HG02852 (cell line): ENCODE measurements around the gene TMEM33.
A peak's percentile ranks its signal among the peaks of the same experiment; 100 is the strongest.

ENCODE experiments used
- ATAC-seq: cut with Tn5 transposase; IDR thresholded peaks from one replicate; pipeline ENCODE4 v1.9.1; 2021; ENCODE audit warnings: mild to moderate bottlenecking, moderate library complexity; ENCODE audit not compliant: unreplicated experiment

The TMEM33 gene

GRCh38 chr4:41939016-41939626 lies 3.9 kb downstream of the TMEM33 start:
- no peak for ATAC-seq

DNA sequence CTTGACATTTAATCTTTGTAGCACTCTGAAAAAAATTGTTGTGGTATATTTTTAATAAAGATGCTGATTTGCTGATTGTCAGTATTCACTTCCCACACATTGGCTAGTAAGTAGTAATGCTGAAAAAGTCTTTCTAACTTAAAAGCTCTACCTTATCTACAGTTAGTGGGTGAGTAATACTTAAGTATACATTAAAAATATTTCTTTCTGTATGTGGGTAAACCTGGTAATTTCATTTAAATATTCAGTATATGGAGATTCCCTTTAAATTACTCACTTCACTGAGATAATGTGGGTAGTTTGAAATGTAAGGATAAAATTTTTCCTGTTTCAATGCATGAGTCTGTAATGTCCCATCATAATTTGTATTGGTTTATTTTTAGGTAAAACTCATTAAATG lies 5.6 kb downstream of the TMEM33 start:
- no peak for ATAC-seq

DNA sequence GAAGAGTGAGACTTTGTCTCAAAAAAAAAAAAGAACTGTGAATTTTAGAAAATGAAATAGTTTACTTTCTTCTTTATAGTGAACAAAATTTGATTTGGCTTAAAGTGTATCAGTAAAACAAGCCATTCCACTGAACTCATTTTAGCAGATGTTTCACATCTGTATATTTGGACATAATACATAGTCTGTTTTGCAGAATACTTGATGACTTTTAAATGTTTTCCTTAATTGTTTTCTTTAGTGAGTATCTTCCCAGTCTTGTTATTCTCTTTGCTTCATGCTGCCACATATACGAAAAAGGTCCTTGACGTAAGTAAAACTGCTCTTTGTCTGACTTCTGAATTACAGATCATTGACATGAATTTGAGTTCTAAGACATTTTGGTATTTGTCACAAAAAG lies 8.3 kb downstream of the TMEM33 start:
- ATAC-seq = no peak

DNA sequence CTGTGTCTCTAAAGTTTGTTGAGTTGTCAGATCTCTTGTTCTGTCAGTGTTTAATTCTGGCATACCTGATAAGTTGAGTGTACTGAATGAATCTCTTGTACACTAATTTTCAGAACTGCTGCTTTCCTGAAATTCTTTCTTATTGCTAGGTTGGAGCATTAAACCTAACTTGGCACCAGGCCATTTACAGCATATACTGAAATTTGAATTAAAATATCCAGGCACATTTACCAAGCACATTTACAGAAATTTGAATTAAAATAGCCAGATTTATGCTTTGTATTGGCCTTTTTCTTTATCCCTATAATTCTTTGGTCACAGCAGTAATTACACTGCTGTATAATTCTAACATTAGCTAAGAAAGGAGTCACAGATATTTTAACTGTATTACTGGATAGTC lies 8.9 kb downstream of the TMEM33 start:
- no peak for ATAC-seq

GRCh38 chr4:41949531-41949930 lies 14.3 kb downstream of the TMEM33 start:
- no peak for ATAC-seq

DNA sequence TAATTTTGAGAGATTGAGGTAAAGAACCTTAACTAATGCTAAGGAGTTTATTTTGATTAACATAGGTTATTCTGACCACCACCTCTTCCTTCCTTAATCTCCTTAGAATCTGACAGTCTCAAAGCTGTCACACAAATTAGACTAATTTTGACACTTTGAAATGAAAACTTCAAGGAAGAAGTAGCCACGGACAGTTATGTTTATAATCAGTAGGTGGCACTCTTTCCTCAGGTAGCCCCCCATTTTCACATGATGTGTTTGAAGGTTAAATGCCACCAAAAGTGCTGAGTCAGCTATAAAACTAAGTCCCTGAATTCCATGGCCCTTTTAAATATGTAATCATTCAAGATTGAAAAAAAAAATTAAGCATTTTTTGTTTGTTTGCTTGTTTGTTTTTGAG lies 22.4 kb downstream of the TMEM33 start:
- no peak for ATAC-seq

GRCh38 chr4:41963105-41963504 lies 27.9 kb downstream of the TMEM33 start:
- ATAC-seq = no peak

GRCh38 chr4:41964401-41964800 lies 29.2 kb downstream of the TMEM33 start:
- ATAC-seq = no peak

DNA sequence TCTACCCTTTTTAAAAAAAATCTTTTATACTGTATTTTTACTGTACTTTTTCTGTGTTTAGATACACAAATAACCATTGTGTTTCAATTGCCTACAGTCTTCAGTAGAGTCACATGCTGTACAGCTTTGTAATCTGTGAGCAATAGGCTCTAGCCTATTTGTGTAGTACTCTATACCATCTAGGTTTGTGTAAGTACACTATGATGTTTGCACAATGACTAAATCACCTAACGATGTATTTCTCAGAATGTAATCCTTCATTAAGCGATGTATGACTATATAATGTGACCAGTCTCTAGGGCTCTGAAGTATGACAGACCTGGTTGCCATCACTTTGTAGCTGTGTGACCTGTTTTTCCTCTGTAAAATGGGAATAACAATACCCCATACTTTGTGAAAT lies 32.2 kb downstream of the TMEM33 start:
- no peak for ATAC-seq

GRCh38 chr4:41969671-41970070 lies 34.4 kb downstream of the TMEM33 start:
- no peak for ATAC-seq

- no peak for ATAC-seq
Observed at GRCh38 chr4:41975341-41975740, 40.1 kb downstream of the TMEM33 start.

- no peak for ATAC-seq
Observed at GRCh38 chr4:41976775-41977516, 41.7 kb downstream of the TMEM33 start.

GRCh38 chr4:41977709-41978108 lies 42.5 kb downstream of the TMEM33 start:
- no peak for ATAC-seq

GRCh38 chr4:41981456-41981855 lies 46.2 kb downstream of the TMEM33 start, which contains the start of gene DCAF4L1:
DCAF4L1 (plus strand) TSS chr4:41981756; CDS start chr4:41981793, 37 bp downstream.
- no peak for ATAC-seq

DNA sequence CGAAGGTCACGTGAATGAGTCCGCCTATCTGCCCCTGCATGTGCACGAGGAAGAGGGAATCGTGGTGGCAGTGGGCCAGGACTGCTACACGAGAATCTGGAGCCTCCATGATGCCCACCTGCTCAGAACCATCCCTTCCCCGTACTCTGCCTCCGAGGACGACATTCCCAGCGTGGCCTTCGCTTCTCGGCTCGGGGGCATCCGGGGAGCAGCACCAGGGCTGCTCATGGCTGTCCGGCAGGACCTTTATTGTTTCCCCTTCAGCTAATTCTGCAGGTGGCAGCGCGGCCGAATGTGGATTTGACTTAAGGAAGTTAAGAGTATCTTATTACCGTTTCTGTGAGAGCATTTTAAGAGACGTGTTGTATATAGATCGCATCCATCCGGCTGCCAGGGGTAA lies 47.5 kb downstream of the TMEM33 start:
- ATAC-seq = no peak

DNA sequence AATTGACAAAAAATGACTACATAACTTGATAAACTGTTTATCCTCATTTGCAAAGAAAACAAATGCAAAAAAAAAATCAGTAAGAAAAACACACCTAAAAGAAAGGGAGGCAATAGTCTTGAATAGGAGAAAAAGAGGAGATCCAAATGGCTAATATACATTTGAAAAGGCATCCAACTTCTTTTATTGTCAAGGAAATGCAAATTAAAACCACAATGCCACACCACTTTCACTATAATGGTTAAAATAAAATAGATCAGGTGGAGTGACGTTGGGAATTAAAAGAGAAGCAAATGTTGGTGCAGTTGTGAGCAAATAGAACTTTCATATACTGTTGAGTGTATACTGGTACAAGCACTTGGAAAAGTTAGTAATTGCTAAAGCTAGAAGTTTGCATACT lies 49.9 kb downstream of the TMEM33 start:
- no peak for ATAC-seq

DNA sequence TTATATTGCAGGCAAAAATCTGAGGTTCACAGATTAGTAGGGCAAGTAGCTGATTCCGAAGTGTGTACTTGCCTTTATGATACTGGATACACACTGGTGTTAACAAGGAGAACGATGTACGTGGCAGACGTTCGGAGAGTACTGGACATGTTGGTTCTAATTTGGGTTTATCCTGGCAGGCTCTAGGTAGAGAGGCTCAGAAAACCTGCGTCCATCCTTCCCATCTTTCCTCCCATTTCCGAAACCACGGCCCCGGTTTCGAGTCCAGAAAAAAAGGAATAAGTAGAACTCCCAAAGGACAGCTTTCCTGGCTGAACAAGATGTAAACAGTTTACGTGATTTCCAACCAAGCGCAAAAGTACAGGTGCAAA lies 54.8 kb downstream of the TMEM33 start:
- ATAC-seq = peak; percentile 16

DNA sequence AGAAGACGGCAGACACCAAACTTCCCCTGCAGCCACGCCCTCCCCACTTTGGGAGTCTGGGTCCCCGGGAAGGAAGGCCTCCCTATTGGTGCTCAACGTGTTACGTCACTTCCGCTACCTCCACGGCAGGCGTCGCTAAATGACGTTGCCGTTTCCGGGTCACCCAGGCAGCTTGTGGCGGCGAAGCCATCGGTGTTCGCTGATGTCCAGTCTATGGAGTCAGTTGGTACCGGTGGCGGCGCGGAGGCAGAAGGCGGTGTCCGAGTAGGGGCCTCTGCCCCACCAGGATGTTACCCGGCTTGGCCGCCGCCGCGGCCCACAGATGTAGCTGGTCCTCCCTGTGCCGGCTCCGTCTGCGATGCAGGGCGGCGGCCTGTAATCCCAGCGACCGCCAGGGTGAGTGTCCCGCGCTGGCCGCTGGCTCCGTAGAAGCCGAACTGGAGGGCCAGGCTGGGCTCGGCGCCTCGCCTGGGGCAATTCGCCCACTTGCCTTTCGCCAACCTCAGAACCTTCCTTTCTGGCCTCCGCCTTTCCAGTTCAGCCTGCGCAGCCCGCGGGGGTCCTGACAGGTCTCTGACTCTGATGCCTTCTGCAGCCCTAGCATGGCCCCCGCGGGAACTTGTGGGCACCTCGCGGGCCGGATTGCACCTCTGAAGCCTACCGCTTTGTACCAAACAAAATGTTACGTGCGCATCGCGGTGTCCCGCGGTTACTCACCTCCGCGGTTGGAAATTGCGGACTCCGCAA lies 55.3 kb downstream of the TMEM33 start, which contains the start of gene SLC30A9:
Gene SLC30A9 (plus strand): TSS at position 166 of the 747 bp plus-strand sequence. CDS start 122 bp downstream, at position 288.
- peak; percentile 99 for ATAC-seq

DNA sequence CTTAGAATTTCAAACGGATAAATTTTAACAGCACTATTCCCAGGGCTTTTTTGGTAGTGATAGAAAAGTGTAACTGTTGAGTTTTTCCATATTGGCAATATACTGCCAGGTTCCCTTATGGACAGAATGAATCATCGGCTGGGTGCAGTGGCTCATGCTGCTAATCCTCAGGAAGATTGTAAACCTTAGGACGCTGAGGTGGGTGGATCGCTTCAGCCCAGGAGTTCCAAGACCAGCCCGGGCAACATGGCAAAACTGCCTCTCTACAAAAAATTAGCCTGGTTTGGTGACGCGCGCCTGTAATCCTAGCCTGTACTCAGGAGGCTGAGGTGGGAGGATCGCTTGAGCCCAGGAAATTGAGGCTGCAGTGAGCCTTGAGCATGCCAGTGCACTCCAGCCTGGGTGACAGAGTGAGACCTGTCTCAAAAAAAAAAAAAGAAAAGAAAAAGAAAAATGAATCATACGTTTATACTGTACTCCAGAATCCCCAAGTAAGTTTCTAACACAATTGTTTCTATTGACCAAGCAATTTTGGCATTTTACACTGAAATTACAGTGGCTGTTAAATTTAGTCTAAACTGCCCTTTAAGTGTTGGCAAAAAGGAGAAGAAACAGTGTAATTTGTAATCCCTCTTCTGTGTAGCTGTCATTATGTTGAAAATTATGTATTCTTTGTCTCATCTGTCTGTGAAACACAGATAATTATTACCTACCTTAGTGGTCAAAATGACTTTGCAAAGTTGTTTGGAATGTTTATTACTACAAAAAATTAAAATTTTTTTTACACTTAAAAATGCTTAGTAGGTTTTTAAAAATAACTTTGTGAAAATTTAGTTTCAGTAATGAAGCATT lies 56.9 kb downstream of the TMEM33 start:
- no peak for ATAC-seq

DNA sequence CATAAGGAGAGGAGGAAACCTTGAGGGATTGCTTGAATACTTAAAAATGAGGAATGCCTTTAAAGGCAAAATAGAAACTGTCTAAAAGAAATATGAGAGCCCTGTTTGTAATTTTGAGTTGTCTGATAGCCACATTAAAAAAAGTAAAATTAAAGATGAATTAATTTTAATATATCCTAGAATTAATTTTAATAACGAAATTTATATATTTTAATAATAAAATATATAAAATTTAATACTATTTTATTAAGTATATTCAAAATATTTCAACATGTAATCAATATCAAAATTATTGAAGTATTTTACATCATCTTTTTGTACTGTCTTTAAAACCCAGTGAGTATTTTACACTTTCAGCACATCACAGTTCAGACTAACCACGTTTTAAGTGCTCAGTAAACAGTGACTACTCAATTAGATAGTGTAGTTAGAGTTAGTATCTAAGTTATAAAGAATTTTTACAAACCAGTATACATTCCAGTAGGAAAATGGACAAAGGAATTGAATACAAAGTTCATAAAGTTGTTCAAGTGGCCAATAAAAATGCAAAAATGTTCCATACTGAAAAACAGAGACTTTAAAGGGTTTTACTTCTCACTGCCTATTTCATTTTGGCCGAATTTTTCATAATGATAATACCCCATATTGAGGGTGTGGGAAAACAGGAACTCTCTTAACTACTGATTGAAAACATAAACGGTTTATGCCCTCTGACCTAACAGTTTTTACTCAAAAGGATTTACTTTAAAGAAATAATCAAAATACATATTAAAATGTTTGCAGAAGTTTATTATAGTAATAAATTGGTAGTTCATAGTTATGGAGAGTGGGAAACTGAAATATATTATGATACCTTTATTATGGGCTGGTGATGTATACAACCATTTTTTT lies 58.0 kb downstream of the TMEM33 start:
- no peak for ATAC-seq
